Neuronal stem cell (in vitro differentiated cells): ENCODE data around the gene ATP5ME. TPM values are rescaled to one million over a fixed set of nuclear protein-coding genes. Genes with fewer than 3 reads are reported as not detected.

Source experiments
- DNase-seq: peaks from one replicate; pipeline ENCODE4 v3.0.0-alpha.2; 2013; ENCODE audit warnings: low spot score
- H2AFZ ChIP-seq: one replicate; pipeline ENCODE4 v1.6.1; 2013; ENCODE audit warnings: mild to moderate bottlenecking, low read length, inconsistent platforms
- H2AK5ac ChIP-seq: 2 replicates; pipeline ENCODE4 v1.6.1; 2013; ENCODE audit warnings: low read depth, mild to moderate bottlenecking, inconsistent platforms, low read length, moderate library complexity, mixed read lengths
- H2BK120ac ChIP-seq: 2 replicates; pipeline ENCODE4 v1.6.1; 2013; ENCODE audit warnings: low read depth, mild to moderate bottlenecking, inconsistent platforms, low read length, moderate library complexity, mixed read lengths
- H2BK12ac ChIP-seq: one replicate; pipeline ENCODE4 v1.6.1; 2013; ENCODE audit warnings: low read length, inconsistent platforms
- H2BK15ac ChIP-seq: 2 replicates; pipeline ENCODE4 v1.6.1; 2013; ENCODE audit warnings: mild to moderate bottlenecking, low read length, inconsistent platforms, mixed read lengths
- H2BK5ac ChIP-seq: one replicate; pipeline ENCODE4 v1.6.1; 2013; ENCODE audit warnings: inconsistent platforms, mild to moderate bottlenecking, low read length, moderate library complexity
- H3K14ac ChIP-seq: one replicate; pipeline ENCODE4 v1.6.1; 2013; ENCODE audit warnings: low read length, inconsistent platforms
- H3K18ac ChIP-seq: 2 replicates; pipeline ENCODE4 v1.6.1; 2013; ENCODE audit warnings: low read length, inconsistent platforms
- H3K23ac ChIP-seq: 2 replicates; pipeline ENCODE4 v1.6.1; 2013; ENCODE audit warnings: low read depth, mild to moderate bottlenecking, mixed read lengths, low read length, inconsistent platforms; ENCODE audit not compliant: poor library complexity
- H3K27ac ChIP-seq: replicated peaks from 3 replicates; pipeline ENCODE4 v1.5.1; 2013; ENCODE audit warnings: low read length, inconsistent platforms
- H3K27me3 ChIP-seq, 3 experiments: 2 replicates each; pipeline ENCODE4 v1.6.1; 2013; ENCODE audit warnings: low read length in 3 of 3, mild to moderate bottlenecking in 2 of 3, inconsistent platforms in 1 of 3, low read depth in 1 of 3, mixed read lengths in 1 of 3, moderate library complexity in 1 of 3; ENCODE audit not compliant: control insufficient read depth in 3 of 3, insufficient read depth in 3 of 3
- H3K36me3 ChIP-seq, 2 donors: replicated peaks in 1 of 2; 2 replicates each; pipeline ENCODE4 v1.6.1; 2013; ENCODE audit warnings: low read length in 2 of 2; ENCODE audit not compliant: control insufficient read depth in 2 of 2, insufficient read depth in 2 of 2
- H3K4ac ChIP-seq: 2 replicates; pipeline ENCODE4 v1.6.1; 2013; ENCODE audit warnings: inconsistent platforms, mild to moderate bottlenecking, low read length, moderate library complexity
- H3K4me1 ChIP-seq, 2 donors: 1 replicate in 1 of 2; 2 replicates in 1 of 2; pipeline ENCODE4 v1.6.1; 2013; ENCODE audit warnings: low read length in 2 of 2, low read depth in 1 of 2; ENCODE audit not compliant: control insufficient read depth in 2 of 2, insufficient read depth in 1 of 2
- H3K4me2 ChIP-seq: one replicate; pipeline ENCODE4 v1.6.1; 2013; ENCODE audit warnings: mild to moderate bottlenecking, low read length, inconsistent platforms; ENCODE audit not compliant: insufficient read depth, poor library complexity, severe bottlenecking
- H3K4me3 ChIP-seq, 2 donors: 2 replicates each; pipeline ENCODE4 v1.5.1; 2013; ENCODE audit warnings: low read length in 2 of 2, mild to moderate bottlenecking in 2 of 2, inconsistent platforms in 1 of 2, moderate library complexity in 1 of 2
- H3K79me1 ChIP-seq: one replicate; pipeline ENCODE4 v1.6.1; 2013; ENCODE audit warnings: low read depth, mild to moderate bottlenecking, inconsistent platforms, low read length, moderate library complexity
- H3K9ac ChIP-seq: one replicate; pipeline ENCODE4 v1.6.1; 2013; ENCODE audit warnings: mild to moderate bottlenecking, low read depth, low read length, inconsistent platforms; ENCODE audit not compliant: poor library complexity
- H3K9me3 ChIP-seq, 2 donors: replicated peaks in 1 of 2; 2 replicates each; pipeline versions ENCODE3 to v1.6.1; 2013; ENCODE audit warnings: low read length in 2 of 2, mild to moderate bottlenecking in 2 of 2, inconsistent platforms in 1 of 2, low read depth in 1 of 2, mixed read lengths in 1 of 2, moderate library complexity in 1 of 2; ENCODE audit not compliant: control insufficient read depth in 2 of 2, insufficient read depth in 1 of 2
- H4K8ac ChIP-seq: one replicate; pipeline ENCODE4 v1.6.1; 2013; ENCODE audit warnings: low read depth, mild to moderate bottlenecking, inconsistent platforms, low read length, moderate library complexity
- H4K91ac ChIP-seq: one replicate; pipeline ENCODE4 v1.6.1; 2013; ENCODE audit warnings: low read length, low read depth, mild to moderate bottlenecking, inconsistent platforms; ENCODE audit not compliant: poor library complexity
- WGBS, 2 donors: extraction: QIAGEN DNeasy Blood & Tissue Kit; methylation state at CpG; one replicate each; pipeline ENCODE4 v1.1.7; 2013; ENCODE audit warnings: missing lambda C conversion rate in 2 of 2, mixed read lengths in 1 of 2; ENCODE audit not compliant: insufficient read length in 2 of 2, insufficient replicate concordance in 1 of 2; ENCODE audit errors: extremely low coverage in 2 of 2; 5-methylcytosine and 5-hydroxymethylcytosine counted together
- polyA plus RNA-seq, 2 experiments: library from polyadenylated mRNA; stranded (reverse); fragments of 200-250 nt; gene quantifications; one replicate each; pipeline ENCODE4 v1.2.3, GENCODE V29; 2013

ATP5ME gene, protein sequence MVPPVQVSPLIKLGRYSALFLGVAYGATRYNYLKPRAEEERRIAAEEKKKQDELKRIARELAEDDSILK
- 966 TPM for polyA plus RNA-seq (2013, experiment 1 of 2)
- polyA plus RNA-seq (2013, experiment 2 of 2): 911 TPM

DNA sequence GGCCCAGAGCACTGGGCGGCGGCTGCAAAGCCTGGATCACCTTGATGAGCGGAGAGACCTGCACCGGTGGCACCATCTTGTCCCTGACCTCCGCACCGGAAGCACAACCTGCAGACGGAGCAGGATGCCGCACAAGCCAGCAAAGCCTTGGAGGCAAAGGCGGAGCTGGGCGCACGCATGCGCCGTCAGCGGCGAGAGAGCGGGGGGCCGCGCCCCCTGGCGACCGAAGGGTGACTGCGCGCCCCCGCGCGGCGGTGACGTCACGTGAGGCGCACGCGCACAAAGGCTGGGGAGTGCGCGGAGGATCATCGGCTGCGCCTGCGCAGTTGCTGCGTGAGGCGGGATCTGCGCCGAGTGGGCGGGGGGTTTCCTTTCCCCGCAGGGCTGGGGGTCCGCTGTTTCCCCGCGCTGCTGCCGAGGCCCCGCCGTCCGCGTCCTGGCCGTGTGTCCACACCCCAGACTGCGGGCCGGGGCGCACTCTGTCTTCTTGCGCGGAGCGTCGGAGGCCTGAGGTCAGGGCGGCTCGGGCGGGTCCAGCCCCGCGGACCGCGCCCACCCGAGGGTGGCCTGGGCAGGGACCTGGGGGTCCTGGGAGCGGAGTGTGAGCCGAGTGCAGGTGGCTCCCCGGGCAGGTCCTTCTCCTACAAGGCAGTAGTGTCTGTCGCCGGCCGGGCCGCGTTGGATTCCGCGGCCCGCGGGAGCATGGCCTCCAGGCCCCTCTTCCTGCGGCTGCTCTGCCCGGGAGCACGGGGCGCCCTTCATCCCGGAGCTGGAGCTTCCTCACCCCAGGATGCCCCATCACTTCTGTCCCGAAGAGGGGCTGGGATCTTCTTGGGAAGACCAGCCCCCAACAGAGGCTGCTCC lies at the start of gene ATP5ME, which contains the start of gene MYL5:
Gene ATP5ME, minus strand, starts transcription at position 105 of the 864 bp plus-strand sequence. Its CDS starts 29 bp downstream, at position 76.
Gene MYL5, plus strand, starts transcription at position 371 of the 864 bp plus-strand sequence. CDS start 3,485 bp downstream, outside the sequence.
- H3K4me2 ChIP-seq: peak within 1 kb of the TSS; percentile 91
- no peak within 1 kb of the TSS for H3K27ac ChIP-seq

DNA sequence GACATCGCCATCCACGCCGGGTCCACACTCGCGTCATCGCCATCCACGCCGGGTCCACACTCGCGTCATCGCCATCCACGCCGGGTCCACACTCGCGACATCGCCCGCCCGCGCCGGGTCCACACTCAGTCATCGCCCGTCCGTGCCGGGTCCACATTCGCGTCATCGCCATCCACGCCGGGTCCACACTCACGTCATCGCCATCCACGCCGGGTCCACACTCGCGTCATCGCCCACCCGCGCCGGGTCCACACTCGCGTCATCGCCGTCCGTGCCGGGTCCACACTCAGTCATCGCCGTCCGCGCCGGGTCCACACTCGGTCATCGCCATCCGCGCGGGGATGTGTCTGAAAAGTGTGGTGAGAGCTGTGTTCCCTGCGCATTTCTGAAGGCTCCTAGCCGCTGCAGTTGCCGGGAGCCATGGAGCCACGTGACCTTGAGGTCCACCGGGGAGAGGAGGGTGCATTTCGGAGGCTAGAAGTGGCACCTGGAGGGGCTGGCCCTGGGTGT lies 48.8 kb upstream of the ATP5ME start:
- Histone ChIP-seq H3K79me1 (peaks cover 56% of the 10 kb centered on the region), H3K14ac (peak overlapping the region; percentile 56), H3K4me3 (no peak overlapping the region), H2BK15ac (no peak overlapping the region), H2BK5ac (no peak overlapping the region), H3K9me3 (peaks cover 5 to 6% of the 10 kb centered on the region in 2 donors), H2BK120ac (no peak overlapping the region), H3K23ac (peak overlapping the region; percentile 43), H3K4ac (no peak overlapping the region), H3K27me3 (no peaks in the 10 kb centered on the region), H4K91ac (no peak overlapping the region), H2BK12ac (peak overlapping the region; percentile 22), H3K18ac (no peak overlapping the region), H2AK5ac (no peak overlapping the region), H3K4me2 (no peak overlapping the region), H2AFZ (no peak overlapping the region), H3K4me1 (peaks cover 0 to 1% of the 10 kb centered on the region in 2 donors), H3K9ac (peak overlapping the region; percentile 21), H3K36me3 (peaks cover 13 to 58% of the 10 kb centered on the region in 2 donors), H3K27ac (no peak overlapping the region), H4K8ac (no peak overlapping the region)
- no CpG with 5 or more reads among the region's 61 CpGs for WGBS, 2 donors
- no peak for DNase-seq

More for the DNA sequence above, at the start of gene ATP5ME, which contains the start of gene MYL5:
- Histone ChIP-seq H3K4me3 (peak within 1 kb of the TSS; percentile 85 to 96), H3K23ac (peak within 1 kb of the TSS; percentile 97), H2BK120ac (peak within 1 kb of the TSS; percentile 96), H3K79me1 (peaks cover 5% of the 10 kb centered on the region), H2BK12ac (peak within 1 kb of the TSS; percentile 75), H2BK5ac (peak within 1 kb of the TSS; percentile 98), H2AFZ (peak within 1 kb of the TSS; percentile 94), H4K8ac (peak within 1 kb of the TSS; percentile 72), H3K14ac (peak within 1 kb of the TSS; percentile 63), H2BK15ac (peak within 1 kb of the TSS; percentile 64), H4K91ac (peak within 1 kb of the TSS; percentile 11), H3K27me3 (peaks cover 0 to 2% (median 0%) of the 10 kb centered on the region in 3 experiments), H3K36me3 (peaks cover 16 to 26% of the 10 kb centered on the region in 2 donors), H3K9me3 (peaks cover 0 to 2% of the 10 kb centered on the region in 2 donors), H2AK5ac (peak within 1 kb of the TSS; percentile 97), H3K9ac (peak within 1 kb of the TSS; percentile 100), H3K4me1 (peaks cover 9 to 11% of the 10 kb centered on the region in 2 donors), H3K18ac (peak within 1 kb of the TSS; percentile 100), H3K4ac (peak within 1 kb of the TSS; percentile 89)
- WGBS, 2 donors: no CpG with 5 or more reads among the region's 84 CpGs
- peak; percentile 96 for DNase-seq

DNA sequence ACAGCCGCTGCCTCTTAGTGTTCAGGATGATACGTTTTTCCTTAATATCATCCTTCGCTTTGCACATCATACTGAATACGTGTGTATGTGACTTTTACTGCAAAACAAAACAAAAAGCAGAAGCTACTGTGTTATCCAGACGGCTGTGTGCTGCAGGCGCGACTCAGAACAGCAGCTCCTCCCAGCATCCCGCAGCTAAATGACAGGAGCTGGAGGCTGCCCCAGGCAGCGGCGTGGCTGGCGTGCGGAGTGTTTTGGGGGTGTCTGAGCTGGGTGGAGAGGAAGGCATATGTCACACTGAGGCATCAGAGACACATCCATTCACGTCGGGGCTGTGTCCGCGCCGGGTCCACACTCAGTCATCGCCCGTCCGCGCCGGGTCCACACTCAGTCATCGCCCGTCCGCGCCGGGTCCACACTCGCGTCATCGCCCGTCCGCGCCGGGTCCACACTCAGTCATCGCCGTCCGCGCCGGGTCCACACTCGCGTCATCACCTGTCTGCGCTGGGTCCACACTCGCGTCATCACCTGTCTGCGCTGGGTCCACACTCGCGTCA lies 48.2 kb upstream of the ATP5ME start:
- no peak overlapping the region for H2BK5ac ChIP-seq
- H3K23ac ChIP-seq: peak overlapping the region; percentile 93
- H3K9me3 ChIP-seq: peaks cover 5 to 6% of the 10 kb centered on the region in 2 donors
- no peak overlapping the region for H3K4ac ChIP-seq
- H3K18ac ChIP-seq: no peak overlapping the region
- H3K9ac ChIP-seq: peak overlapping the region; percentile 60
- DNase-seq: no peak
- no peak overlapping the region for H3K4me2 ChIP-seq
- no peak overlapping the region for H2BK15ac ChIP-seq
- peaks cover 0 to 1% of the 10 kb centered on the region in 2 donors for H3K4me1 ChIP-seq
- peaks cover 61% of the 10 kb centered on the region for H3K79me1 ChIP-seq
- no peak overlapping the region for H2AK5ac ChIP-seq
- no peak overlapping the region for H2AFZ ChIP-seq
- no peaks in the 10 kb centered on the region for H3K27me3 ChIP-seq
- H3K36me3 ChIP-seq: peaks cover 13 to 51% of the 10 kb centered on the region in 2 donors
- H3K4me3 ChIP-seq: peak overlapping the region in 1 of 2 donors; percentile 30
- WGBS, 2 donors: no CpG with 5 or more reads among the region's 47 CpGs
- no peak overlapping the region for H2BK120ac ChIP-seq
- H2BK12ac ChIP-seq: no peak overlapping the region
- H3K27ac ChIP-seq: no peak overlapping the region
- H4K91ac ChIP-seq: no peak overlapping the region
- no peak overlapping the region for H4K8ac ChIP-seq
- no peak overlapping the region for H3K14ac ChIP-seq
